SU-DHL-6 (cell line): ENCODE results near the gene SLFN14.

Source experiments
- H2AFZ ChIP-seq: fragments of 200-600 bp; sonication (generic); 2 replicates; pipeline ENCODE4 v1.6.1; 2014; ENCODE audit warnings: low read depth, mild to moderate bottlenecking, moderate library complexity, mixed read lengths, antibody characterized with exemption, low read length; ENCODE audit not compliant: severe bottlenecking
- H3F3A ChIP-seq: fragments of 200-600 bp; shearing (Covaris generic); 2 replicates; pipeline ENCODE4 v1.6.0; 2016; ENCODE audit warnings: antibody characterized with exemption, mild to moderate bottlenecking; ENCODE audit not compliant: insufficient read depth
- H3K27ac ChIP-seq: fragments of 200-600 bp; sonication (generic); 2 replicates; pipeline ENCODE4 v1.5.1; 2016; ENCODE audit warnings: low read depth, mild to moderate bottlenecking, low read length, moderate library complexity, mixed read lengths
- H3K27me3 ChIP-seq: fragments of 200-600 bp; sonication (generic), shearing (Covaris generic); 2 replicates; pipeline ENCODE4 v1.6.0; 2014; ENCODE audit warnings: mild to moderate bottlenecking, low read length
- H3K36me3 ChIP-seq: fragments of 200-600 bp; sonication (generic); 2 replicates; pipeline ENCODE4 v1.6.1; 2014; ENCODE audit warnings: mild to moderate bottlenecking, low read length, mixed read lengths
- H3K4me2 ChIP-seq: fragments of 300-600, 200-600 bp; shearing (Covaris generic), sonication (generic); 2 replicates; pipeline ENCODE4 v1.6.0; 2014; ENCODE audit warnings: low read length, low read depth, mild to moderate bottlenecking; ENCODE audit not compliant: poor library complexity, severe bottlenecking
- H3K4me3 ChIP-seq: fragments of 200-600 bp; sonication (generic); 2 replicates; pipeline ENCODE4 v1.5.1; 2014; ENCODE audit warnings: antibody characterized with exemption, low read length, mild to moderate bottlenecking, mixed read lengths; ENCODE audit not compliant: insufficient read depth, poor library complexity, severe bottlenecking
- H3K79me2 ChIP-seq: fragments of 200-600 bp; sonication (generic); 2 replicates; pipeline ENCODE4 v1.6.1; 2014; ENCODE audit warnings: mild to moderate bottlenecking, low read length, moderate library complexity; ENCODE audit not compliant: insufficient read depth
- H3K9ac ChIP-seq: fragments of 200-600 bp; sonication (generic); 2 replicates; pipeline ENCODE4 v1.7.0; 2014; ENCODE audit warnings: mild to moderate bottlenecking, low read length
- H3K9me2 ChIP-seq: fragments of 200-600 bp; sonication (generic); replicated peaks from 2 replicates; pipeline ENCODE4 v1.6.1; 2014; ENCODE audit warnings: low read length; ENCODE audit not compliant: insufficient read depth
- H3K9me3 ChIP-seq: fragments of 200-600 bp; sonication (generic); 2 replicates; pipeline ENCODE4 v1.6.1; 2014; ENCODE audit warnings: low read length, mixed read lengths; ENCODE audit not compliant: insufficient read depth
- H4K20me1 ChIP-seq: fragments of 200-600 bp; sonication (generic); 2 replicates; pipeline ENCODE4 v1.6.1; 2014; ENCODE audit warnings: low read depth, mild to moderate bottlenecking, antibody characterized with exemption, low read length, moderate library complexity, mixed read lengths
- CTCF ChIP-seq: fragments of 200-600 bp; sonication (generic); IDR thresholded peaks from one replicate; pipeline ENCODE4 v1.5.1; 2017; ENCODE audit warnings: antibody characterized with exemption, mild to moderate bottlenecking, low read length, moderate library complexity; ENCODE audit not compliant: insufficient read depth, poor library complexity, severe bottlenecking
- EZH2phosphoT487 ChIP-seq: fragments of 200-600 bp; sonication (generic), shearing (Covaris generic); conservative IDR thresholded peaks from 2 replicates; pipeline ENCODE4 v1.6.1; 2018; ENCODE audit warnings: mild to moderate bottlenecking, antibody characterized with exemption, low read length, moderate library complexity, mixed read lengths

Gene SLFN14

GRCh38 chr17:35605678-35606077 lies 45.1 kb upstream of the SLFN14 start:
- Histone ChIP-seq H3K36me3 (peaks cover 7% of the 10 kb centered on the region; the same call in 1 of the 2 replicates), H3K27me3 (no peaks in the 10 kb centered on the region), H3K9ac (no peak overlapping the region), H3F3A (peaks cover 2% of the 10 kb centered on the region; the same call in 1 of the 2 replicates), H4K20me1 (no peaks in the 10 kb centered on the region), H2AFZ (no peak overlapping the region), H3K79me2 (no peaks in the 10 kb centered on the region), H3K4me2 (no peak overlapping the region), H3K4me3 (no peak overlapping the region), H3K27ac (no peak overlapping the region), H3K9me2 (no peaks in the 10 kb centered on the region), H3K9me3 (no peaks in the 10 kb centered on the region)
- TF ChIP-seq CTCF (no peak), EZH2phosphoT487 (no peak)

- TF ChIP-seq EZH2phosphoT487 (no peak), CTCF (no peak)
- Histone ChIP-seq H3K4me2 (no peak overlapping the region), H3K9me3 (no peaks in the 10 kb centered on the region), H3K27me3 (no peaks in the 10 kb centered on the region), H3F3A (peaks cover 8% of the 10 kb centered on the region; the same call in 1 of the 2 replicates), H3K9ac (no peak overlapping the region), H2AFZ (no peak overlapping the region), H4K20me1 (no peaks in the 10 kb centered on the region), H3K9me2 (no peaks in the 10 kb centered on the region), H3K4me3 (no peak overlapping the region), H3K27ac (no peak overlapping the region), H3K79me2 (no peaks in the 10 kb centered on the region), H3K36me3 (peaks cover 16% of the 10 kb centered on the region; the same call in 1 of the 2 replicates)
Observed at GRCh38 chr17:35603674-35604073, 43.1 kb upstream of the SLFN14 start.

DNA sequence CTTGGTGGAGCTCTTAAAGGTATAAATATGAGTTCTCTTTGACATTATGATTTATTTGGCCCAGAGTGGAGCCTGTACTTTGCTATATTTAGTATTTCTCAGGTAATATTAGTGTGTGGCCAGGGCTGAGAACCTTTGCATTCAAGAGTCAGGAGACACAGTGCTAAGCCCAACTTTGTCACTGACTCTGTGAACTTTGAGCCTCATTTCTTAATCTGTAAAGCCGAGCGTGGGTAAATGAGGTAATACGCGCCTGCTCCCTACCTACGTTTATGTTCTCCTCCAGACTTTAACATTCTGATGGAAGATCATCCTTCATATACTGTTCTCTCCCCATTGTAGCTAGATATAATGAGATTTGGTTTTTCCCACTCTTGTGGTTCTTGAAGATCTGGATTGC lies 37.0 kb upstream of the SLFN14 start:
- Histone ChIP-seq H3K36me3 (peaks cover 20% of the 10 kb centered on the region; the same call in 1 of the 2 replicates), H2AFZ (no peak overlapping the region), H3K9me2 (no peaks in the 10 kb centered on the region)

More for the DNA sequence above, 37.0 kb upstream of the SLFN14 start:
- H3K27ac ChIP-seq: no peak overlapping the region
- no peaks in the 10 kb centered on the region for H3K9me3 ChIP-seq
- H3K79me2 ChIP-seq: peaks cover 13% of the 10 kb centered on the region
- H3F3A ChIP-seq: peaks cover 11% of the 10 kb centered on the region; the same call in 1 of the 2 replicates
- no peak overlapping the region for H3K9ac ChIP-seq
- TF ChIP-seq CTCF: no peak
- TF ChIP-seq EZH2phosphoT487: no peak
- H4K20me1 ChIP-seq: no peaks in the 10 kb centered on the region
- no peaks in the 10 kb centered on the region for H3K27me3 ChIP-seq
- no peak overlapping the region for H3K4me2 ChIP-seq
- H3K4me3 ChIP-seq: no peak overlapping the region
